Neural cell (in vitro differentiated cells): Measurements from ENCODE around the gene CLEC16A. TPM values are rescaled to one million over a fixed set of nuclear protein-coding genes. Genes with fewer than 3 reads are reported as not detected.

ENCODE experiments used
- H2AFZ ChIP-seq: fragments of 200-600, 300-800 bp; sonication (generic), shearing (Covaris generic); 2 replicates; pipeline ENCODE4 v1.6.0; 2014; ENCODE audit warnings: low read depth, mild to moderate bottlenecking, antibody characterized with exemption, low read length, moderate library complexity
- H3F3A ChIP-seq: fragments of 200-600 bp; shearing (Covaris generic); 2 replicates; pipeline ENCODE4 v1.6.1; 2016; ENCODE audit warnings: mild to moderate bottlenecking, moderate library complexity, mixed read lengths, antibody characterized with exemption, low read length; ENCODE audit not compliant: insufficient read depth, poor library complexity, severe bottlenecking
- H3K27ac ChIP-seq: fragments of 200-600, 300-800 bp; sonication (generic), shearing (Covaris generic); 2 replicates; pipeline ENCODE4 v1.5.1; 2014; ENCODE audit warnings: mild to moderate bottlenecking, low read length, moderate library complexity
- H3K27me3 ChIP-seq: fragments of 300-800, 200-600 bp; sonication (generic), shearing (Covaris generic); 2 replicates; pipeline ENCODE4 v1.6.0; 2014; ENCODE audit warnings: mild to moderate bottlenecking, low read depth, low read length, moderate library complexity; ENCODE audit not compliant: insufficient read depth
- H3K36me3 ChIP-seq: fragments of 300-800, 200-600 bp; sonication (generic), shearing (Covaris generic); 2 replicates; pipeline ENCODE4 v1.5.1; 2014; ENCODE audit warnings: mild to moderate bottlenecking, antibody characterized with exemption, low read length, moderate library complexity; ENCODE audit not compliant: insufficient read depth
- H3K4me2 ChIP-seq: fragments of 300-800, 200-600 bp; sonication (generic), shearing (Covaris generic); 2 replicates; pipeline ENCODE4 v1.6.0; 2014; ENCODE audit warnings: mild to moderate bottlenecking, low read length
- H3K4me3 ChIP-seq: fragments of 300-800, 200-600 bp; sonication (generic), shearing (Covaris generic); 2 replicates; pipeline ENCODE4 v1.5.1; 2014; ENCODE audit warnings: mild to moderate bottlenecking, low read length, moderate library complexity
- H3K79me2 ChIP-seq: fragments of 200-600 bp; shearing (Covaris generic); replicated peaks from 2 replicates; pipeline ENCODE4 v1.6.0; 2014; ENCODE audit warnings: mild to moderate bottlenecking, low read length, moderate library complexity; ENCODE audit not compliant: insufficient read depth
- H3K9ac ChIP-seq: fragments of 300-800, 200-600 bp; sonication (generic), shearing (Covaris generic); 2 replicates; pipeline ENCODE4 v1.6.1; 2016; ENCODE audit warnings: mild to moderate bottlenecking, low read length, mixed read lengths
- H3K9me2 ChIP-seq: fragments of 200-600 bp; shearing (Covaris generic); 2 replicates; pipeline ENCODE4 v1.6.1; 2016; ENCODE audit warnings: mild to moderate bottlenecking, low read length, mixed read lengths; ENCODE audit not compliant: insufficient read depth
- H3K9me3 ChIP-seq: fragments of 200-600, 300-800 bp; sonication (generic), shearing (Covaris generic); 2 replicates; pipeline ENCODE4 v1.6.1; 2016; ENCODE audit warnings: mild to moderate bottlenecking, mixed run types, low read length, moderate library complexity, mixed read lengths
- H4K20me1 ChIP-seq: fragments of 200-600 bp; shearing (Covaris generic); 2 replicates; pipeline ENCODE4 v1.6.1; 2016; ENCODE audit warnings: mild to moderate bottlenecking, mixed run types; ENCODE audit not compliant: insufficient read depth
- CTCF ChIP-seq: fragments of 450-650 bp; IDR thresholded peaks from 2 replicates; pipeline ENCODE4 v1.5.1; 2014; ENCODE audit warnings: antibody characterized with exemption, mild to moderate bottlenecking, moderate library complexity; ENCODE audit not compliant: poor library complexity, severe bottlenecking
- EP300 ChIP-seq: fragments of 450-650 bp; conservative IDR thresholded peaks from 2 replicates; pipeline ENCODE4 v1.6.1; 2014; ENCODE audit warnings: antibody characterized with exemption, mild to moderate bottlenecking, moderate library complexity; ENCODE audit not compliant: poor library complexity, severe bottlenecking
- EZH2 ChIP-seq: fragments of 200-600, 300-800 bp; shearing (Covaris generic), sonication (generic); IDR thresholded peaks from 2 replicates; pipeline ENCODE4 v1.6.1; 2014; ENCODE audit warnings: antibody characterized with exemption, low read length, borderline replicate concordance, mild to moderate bottlenecking; ENCODE audit not compliant: insufficient read depth, poor library complexity, severe bottlenecking
- POLR2AphosphoS5 ChIP-seq: IDR thresholded peaks from 2 replicates; pipeline ENCODE4 v1.6.1; 2012
- REST ChIP-seq: IDR thresholded peaks from 2 replicates; pipeline ENCODE4 v1.6.1; 2012; ENCODE audit warnings: borderline replicate concordance
- SMC3 ChIP-seq: fragments of 450-650 bp; conservative IDR thresholded peaks from 2 replicates; pipeline ENCODE4 v1.6.1; 2014; ENCODE audit warnings: antibody characterized with exemption, mild to moderate bottlenecking, moderate library complexity; ENCODE audit not compliant: poor library complexity
- polyA plus RNA-seq: library from polyadenylated mRNA; depleted of rRNA; stranded (reverse); fragments of >200 nt; gene quantifications from 2 replicates; pipeline ENCODE4 v1.2.3, GENCODE V29; 2014

The CLEC16A gene
- polyA plus RNA-seq, 1 donor from 2014 or later = 11.1 TPM

- Histone ChIP-seq H2AFZ (no peak overlapping the region), H3K4me2 (no peak overlapping the region), H3K9ac (no peak overlapping the region), H3K4me3 (no peak overlapping the region), H3F3A (no peaks in the 10 kb centered on the region), H4K20me1 (no peaks in the 10 kb centered on the region), H3K9me2 (no peaks in the 10 kb centered on the region), H3K36me3 (no peaks in the 10 kb centered on the region), H3K27ac (no peak overlapping the region), H3K9me3 (peaks cover 5% of the 10 kb centered on the region), H3K79me2 (no peaks in the 10 kb centered on the region), H3K27me3 (no peaks in the 10 kb centered on the region)
- no peak for TF ChIP-seq REST
- TF ChIP-seq EP300 = no peak
- no peak for TF ChIP-seq SMC3
- TF ChIP-seq CTCF = no peak
Observed at GRCh38 chr16:11210260-11210659, 265.9 kb downstream of the CLEC16A start.

- no peaks in the 10 kb centered on the region for H3K27me3 ChIP-seq
Observed at GRCh38 chr16:11211061-11211976, 267.0 kb downstream of the CLEC16A start.

More at GRCh38 chr16:11211061-11211976, 267.0 kb downstream of the CLEC16A start:
- no peak overlapping the region for H3K4me3 ChIP-seq
- H3K9me2 ChIP-seq = no peaks in the 10 kb centered on the region
- no peaks in the 10 kb centered on the region for H4K20me1 ChIP-seq
- no peak overlapping the region for H3K4me2 ChIP-seq
- H3K9me3 ChIP-seq = peaks cover 5% of the 10 kb centered on the region
- no peaks in the 10 kb centered on the region for H3F3A ChIP-seq
- no peaks in the 10 kb centered on the region for H3K79me2 ChIP-seq
- TF ChIP-seq EZH2 = no peak
- TF ChIP-seq POLR2AphosphoS5 = no peak
- H3K9ac ChIP-seq = no peak overlapping the region
- no peaks in the 10 kb centered on the region for H3K36me3 ChIP-seq
- no peak overlapping the region for H2AFZ ChIP-seq
- H3K27ac ChIP-seq = no peak overlapping the region
